DMS79 (cell line): ENCODE data around the gene SNX3.

Source experiments
- DNase-seq: peaks from one replicate; lab custom pipeline; 2025; lab: John Stamatoyannopoulos, UW

SNX3 gene

GRCh38 chr6:108203189-108204112, 57.4 kb downstream of the SNX3 start:
- no peak for DNase-seq

GRCh38 chr6:108200631-108201030, 60.2 kb downstream of the SNX3 start:
- DNase-seq: no peak

GRCh38 chr6:108200186-108200585, 60.7 kb downstream of the SNX3 start:
- DNase-seq: no peak

GRCh38 chr6:108198761-108199498, 61.9 kb downstream of the SNX3 start:
- DNase-seq: no peak

GRCh38 chr6:108195209-108195608, 65.6 kb downstream of the SNX3 start:
- DNase-seq: no peak

GRCh38 chr6:108194503-108194902, 66.3 kb downstream of the SNX3 start:
- DNase-seq: no peak

GRCh38 chr6:108193835-108194234, 67.0 kb downstream of the SNX3 start:
- DNase-seq: no peak

GRCh38 chr6:108193131-108193530, 67.7 kb downstream of the SNX3 start:
- DNase-seq: no peak

GRCh38 chr6:108187519-108187918, 73.3 kb downstream of the SNX3 start:
- no peak for DNase-seq

- no peak for DNase-seq
Measured at GRCh38 chr6:108186226-108186625, 74.6 kb downstream of the SNX3 start.

- DNase-seq: no peak
Measured at GRCh38 chr6:108180776-108181175, 80.1 kb downstream of the SNX3 start.

- DNase-seq: no peak
Measured at GRCh38 chr6:108180266-108180665, 80.6 kb downstream of the SNX3 start.

- no peak for DNase-seq
Measured at GRCh38 chr6:108179741-108180140, 81.1 kb downstream of the SNX3 start.

GRCh38 chr6:108176281-108177089, 84.4 kb downstream of the SNX3 start:
- DNase-seq: no peak

- no peak for DNase-seq
Measured at GRCh38 chr6:108175592-108176279, 85.1 kb downstream of the SNX3 start.

- no peak for DNase-seq
Measured at GRCh38 chr6:108175176-108175591, 85.7 kb downstream of the SNX3 start.

- no peak for DNase-seq
Measured at GRCh38 chr6:108174371-108175175, 86.3 kb downstream of the SNX3 start.

- no peak for DNase-seq
Measured at GRCh38 chr6:108171918-108172516, 88.8 kb downstream of the SNX3 start.

- no peak for DNase-seq
Measured at GRCh38 chr6:108171291-108171917, 89.4 kb downstream of the SNX3 start.
